Neural progenitor cell (in vitro differentiated cells): ENCODE results near the gene UBAC1. TPM values are rescaled to one million over a fixed set of nuclear protein-coding genes. Genes with fewer than 3 reads are reported as not detected.

Source experiments
- DNase-seq: peaks from one replicate; pipeline ENCODE4 v3.0.0-alpha.2; 2016; ENCODE audit warnings: low spot score
- H2AFZ ChIP-seq: fragments of 200-600 bp; sonication (generic); replicated peaks from 2 replicates; pipeline ENCODE4 v1.6.1; 2016; ENCODE audit warnings: antibody characterized with exemption
- H3F3A ChIP-seq: fragments of 200-600 bp; sonication (generic); 2 replicates; pipeline ENCODE4 v1.6.1; 2016; ENCODE audit warnings: antibody characterized with exemption, low read depth
- H3K27ac ChIP-seq: fragments of 200-600 bp; sonication (generic); 2 replicates; pipeline ENCODE4 v1.5.1; 2016; ENCODE audit warnings: mild to moderate bottlenecking
- H3K27me3 ChIP-seq: fragments of 200-600 bp; sonication (generic); 2 replicates; pipeline ENCODE4 v1.6.1; 2016; ENCODE audit warnings: mild to moderate bottlenecking, moderate library complexity
- H3K36me3 ChIP-seq: fragments of 200-600 bp; sonication (generic); 2 replicates; pipeline ENCODE4 v1.5.1; 2016
- H3K4me1 ChIP-seq: fragments of 200-600 bp; sonication (generic); 2 replicates; pipeline ENCODE4 v1.6.1; 2016; ENCODE audit warnings: mixed run types
- H3K4me2 ChIP-seq: fragments of 200-600 bp; sonication (generic); 2 replicates; pipeline ENCODE4 v1.6.1; 2016
- H3K4me3 ChIP-seq: fragments of 200-600 bp; sonication (generic); 2 replicates; pipeline ENCODE4 v1.5.1; 2016
- H3K79me2 ChIP-seq: fragments of 200-600 bp; sonication (generic); 2 replicates; pipeline ENCODE4 v1.6.1; 2016; ENCODE audit warnings: low read depth
- H3K9ac ChIP-seq: fragments of 200-600 bp; sonication (generic); 2 replicates; pipeline ENCODE4 v1.6.1; 2016
- H3K9me3 ChIP-seq: fragments of 200-600 bp; sonication (generic); 2 replicates; pipeline ENCODE4 v1.5.1; 2016; ENCODE audit warnings: low read depth
- H4K20me1 ChIP-seq: fragments of 200-600 bp; sonication (generic); 2 replicates; pipeline ENCODE4 v1.6.1; 2016; ENCODE audit warnings: low read depth
- H3K27ac Mint-ChIP-seq: 3 replicates; pipeline ENCODE4 v1.8.0; 2021; ENCODE audit warnings: mixed read lengths
- H3K27me3 Mint-ChIP-seq: 2 replicates; pipeline ENCODE4 v1.8.0; 2022; ENCODE audit warnings: low read depth, mild to moderate bottlenecking, inconsistent platforms, moderate library complexity, mixed read lengths; ENCODE audit not compliant: insufficient read depth
- H3K36me3 Mint-ChIP-seq: 3 replicates; pipeline ENCODE4 v1.8.0; 2021; ENCODE audit warnings: mixed read lengths
- H3K4me1 Mint-ChIP-seq: 3 replicates; pipeline ENCODE4 v1.8.0; 2021; ENCODE audit warnings: mixed read lengths
- H3K4me3 Mint-ChIP-seq: 3 replicates; pipeline ENCODE4 v1.8.0; 2021; ENCODE audit warnings: mild to moderate bottlenecking, moderate library complexity, mixed read lengths
- H3K9me3 Mint-ChIP-seq: 3 replicates; pipeline ENCODE4 v1.8.0; 2020; ENCODE audit warnings: mixed read lengths
- CTCF ChIP-seq: fragments of 200-600 bp; sonication (generic); IDR thresholded peaks from 2 replicates; pipeline ENCODE4 v1.5.1; 2017; ENCODE audit warnings: antibody characterized with exemption, mild to moderate bottlenecking
- EZH2 ChIP-seq: fragments of 200-600 bp; sonication (generic); IDR thresholded peaks from 2 replicates; pipeline ENCODE4 v1.6.1; 2017; ENCODE audit warnings: antibody characterized with exemption, mild to moderate bottlenecking, moderate library complexity
- EZH2phosphoT487 ChIP-seq: fragments of 200-600 bp; sonication (generic); IDR thresholded peaks from 2 replicates; pipeline ENCODE4 v1.6.1; 2017; ENCODE audit warnings: antibody characterized with exemption
- total RNA-seq: library from RNA; depleted of rRNA; stranded (reverse); fragments of >200 nt; gene quantifications from 2 replicates; pipeline ENCODE4 v1.2.3, GENCODE V29; 2015; ENCODE audit warnings: low replicate concordance

Gene UBAC1
- total RNA-seq, 1 donor from 2014 or later: 66.0 TPM

- peaks cover 17% of the 10 kb centered on the region for H3F3A ChIP-seq
- Mint-ChIP-seq H3K27me3 (no peaks in the 10 kb centered on the region), H3K36me3 (peaks cover 69% of the 10 kb centered on the region), H3K27ac (peak overlapping the region; percentile 96), H3K9me3 (peaks cover 58% of the 10 kb centered on the region), H3K4me3 (peak overlapping the region; percentile 91), H3K4me1 (peaks cover 29% of the 10 kb centered on the region)
- peak overlapping the region; percentile 78 for H3K4me3 ChIP-seq
- H3K4me1 ChIP-seq: peaks cover 35% of the 10 kb centered on the region
- H2AFZ ChIP-seq: no peak overlapping the region
- no peaks in the 10 kb centered on the region for H3K36me3 ChIP-seq
- peaks cover 52% of the 10 kb centered on the region for H4K20me1 ChIP-seq
- H3K27ac ChIP-seq: no peak overlapping the region
- no peaks in the 10 kb centered on the region for H3K9me3 ChIP-seq
- TF ChIP-seq CTCF (no peak), EZH2 (no peak), EZH2phosphoT487 (no peak)
- peak; percentile 44 for DNase-seq
- H3K27me3 ChIP-seq: no peaks in the 10 kb centered on the region
- H3K79me2 ChIP-seq: peaks cover 90% of the 10 kb centered on the region
- peak overlapping the region; percentile 65 for H3K9ac ChIP-seq
- peak overlapping the region; percentile 93 for H3K4me2 ChIP-seq
Observed at GRCh38 chr9:135905380-135906258, 55.6 kb downstream of the UBAC1 start.

DNA sequence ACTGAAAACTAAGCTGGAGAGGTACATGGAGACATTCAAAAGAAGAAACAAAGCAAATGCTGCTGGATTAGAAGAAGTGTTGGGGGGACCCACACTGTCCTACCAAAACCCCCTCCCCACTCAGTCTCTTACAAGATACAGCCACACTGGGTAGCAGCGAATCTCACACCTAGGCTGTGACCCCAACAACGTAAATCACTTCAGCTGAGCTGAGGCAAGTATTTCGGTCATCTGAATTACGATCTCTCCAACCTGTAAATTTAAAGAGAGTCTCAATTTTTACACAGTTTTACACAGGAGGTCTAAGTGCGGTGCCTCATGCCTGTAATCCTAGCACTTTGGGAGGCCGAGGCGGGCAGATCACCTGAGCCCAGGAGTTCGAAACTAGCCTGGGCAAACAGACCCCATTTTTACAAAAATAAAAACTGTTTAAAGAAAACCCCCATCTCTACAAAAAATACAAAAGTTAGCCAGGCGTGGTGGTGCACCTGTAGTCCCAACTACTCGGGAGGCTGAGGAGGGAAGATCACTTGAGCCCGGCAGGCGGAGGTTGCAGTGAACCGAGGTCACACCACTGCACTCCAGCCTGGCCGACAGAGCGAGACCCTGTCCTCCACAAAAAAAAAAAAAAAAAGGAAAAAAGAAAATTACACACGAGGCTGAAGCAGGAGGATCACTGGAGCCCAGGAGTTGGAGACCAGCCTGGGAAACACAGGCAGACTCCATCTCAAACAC, 57.2 kb downstream of the UBAC1 start:
- H3K27ac Mint-ChIP-seq: no peak overlapping the region
- peaks cover 16% of the 10 kb centered on the region for H3F3A ChIP-seq
- peaks cover 35% of the 10 kb centered on the region for H3K4me1 ChIP-seq
- H3K4me3 Mint-ChIP-seq: peak overlapping the region; percentile 11
- no peak overlapping the region for H2AFZ ChIP-seq
- no peaks in the 10 kb centered on the region for H3K27me3 Mint-ChIP-seq
- H3K79me2 ChIP-seq: peaks cover 90% of the 10 kb centered on the region
- DNase-seq: no peak
- peak overlapping the region; percentile 60 for H3K4me2 ChIP-seq
- H4K20me1 ChIP-seq: peaks cover 52% of the 10 kb centered on the region
- peaks cover 2% of the 10 kb centered on the region for H3K9me3 ChIP-seq
- peaks cover 67% of the 10 kb centered on the region for H3K36me3 Mint-ChIP-seq
- no peaks in the 10 kb centered on the region for H3K27me3 ChIP-seq
- H3K36me3 ChIP-seq: peaks cover 2% of the 10 kb centered on the region
- H3K27ac ChIP-seq: no peak overlapping the region
- no peak overlapping the region for H3K9ac ChIP-seq
- peak overlapping the region; percentile 20 for H3K4me3 ChIP-seq
- H3K9me3 Mint-ChIP-seq: peaks cover 61% of the 10 kb centered on the region
- TF ChIP-seq EZH2: no peak
- no peak for TF ChIP-seq EZH2phosphoT487
- no peak for TF ChIP-seq CTCF
- peaks cover 21% of the 10 kb centered on the region for H3K4me1 Mint-ChIP-seq

- H3K36me3 ChIP-seq: peaks cover 7% of the 10 kb centered on the region
- peak overlapping the region; percentile 60 for H3K4me2 ChIP-seq
- peak overlapping the region; percentile 20 for H3K4me3 ChIP-seq
- Mint-ChIP-seq H3K4me1 (peaks cover 15% of the 10 kb centered on the region), H3K27me3 (no peaks in the 10 kb centered on the region), H3K9me3 (peaks cover 59% of the 10 kb centered on the region), H3K4me3 (no peak overlapping the region), H3K27ac (no peak overlapping the region), H3K36me3 (peaks cover 67% of the 10 kb centered on the region)
- no peak for TF ChIP-seq CTCF
- TF ChIP-seq EZH2phosphoT487: no peak
- TF ChIP-seq EZH2: no peak
- peak; percentile 20 for DNase-seq
- peaks cover 90% of the 10 kb centered on the region for H3K79me2 ChIP-seq
- H3K4me1 ChIP-seq: peaks cover 29% of the 10 kb centered on the region
- peaks cover 7% of the 10 kb centered on the region for H3K9me3 ChIP-seq
- peaks cover 10% of the 10 kb centered on the region for H3F3A ChIP-seq
- H2AFZ ChIP-seq: no peak overlapping the region
- H3K27ac ChIP-seq: no peak overlapping the region
- peaks cover 52% of the 10 kb centered on the region for H4K20me1 ChIP-seq
- no peaks in the 10 kb centered on the region for H3K27me3 ChIP-seq
- H3K9ac ChIP-seq: no peak overlapping the region
Observed at GRCh38 chr9:135903358-135903656, 57.9 kb downstream of the UBAC1 start.
